Vagina (tissue), 2 donors: Measurements from ENCODE around the gene ZNF669.

Experiments used
- POLR2A ChIP-seq, 2 donors: fragments of 450-650 bp; IDR thresholded peaks; one replicate each; pipeline ENCODE4 v1.6.1; 2017; ENCODE audit warnings: antibody characterized with exemption in 2 of 2, mild to moderate bottlenecking in 2 of 2, moderate library complexity in 2 of 2
- TF ChIP-seq, protein P1 (sequence below), 3 experiments: fragments of 450-650 bp in 2 of 3; fragments of 200-600 bp in 1 of 3; sonication (generic) in 1 of 3; IDR thresholded peaks; one replicate each; pipeline ENCODE4 v1.5.1; 2017 to 2019; ENCODE audit warnings: antibody characterized with exemption in 3 of 3, mild to moderate bottlenecking in 2 of 3, moderate library complexity in 2 of 3

DNA sequence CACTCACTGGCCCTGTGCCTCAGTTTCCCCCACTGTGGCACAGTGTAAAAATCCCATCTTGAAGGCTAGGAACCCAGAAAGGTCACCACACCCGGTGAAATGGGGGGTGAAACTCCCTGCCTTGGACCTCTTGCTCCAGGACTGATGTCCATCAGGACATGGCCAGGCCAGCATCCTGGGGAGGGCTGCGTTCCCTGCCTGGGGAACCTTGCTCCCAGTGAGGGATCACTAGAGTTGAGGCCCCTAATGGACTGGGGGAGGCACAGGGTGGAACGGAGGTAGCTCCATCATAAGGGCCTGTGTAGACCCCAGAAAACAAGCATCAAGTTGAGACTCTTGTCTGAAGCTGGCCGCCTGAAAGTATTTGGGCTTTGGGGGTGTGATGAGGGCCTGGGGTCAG is 15.2 kb downstream of the ZNF669 start:
- TF ChIP-seq, protein P1, sequence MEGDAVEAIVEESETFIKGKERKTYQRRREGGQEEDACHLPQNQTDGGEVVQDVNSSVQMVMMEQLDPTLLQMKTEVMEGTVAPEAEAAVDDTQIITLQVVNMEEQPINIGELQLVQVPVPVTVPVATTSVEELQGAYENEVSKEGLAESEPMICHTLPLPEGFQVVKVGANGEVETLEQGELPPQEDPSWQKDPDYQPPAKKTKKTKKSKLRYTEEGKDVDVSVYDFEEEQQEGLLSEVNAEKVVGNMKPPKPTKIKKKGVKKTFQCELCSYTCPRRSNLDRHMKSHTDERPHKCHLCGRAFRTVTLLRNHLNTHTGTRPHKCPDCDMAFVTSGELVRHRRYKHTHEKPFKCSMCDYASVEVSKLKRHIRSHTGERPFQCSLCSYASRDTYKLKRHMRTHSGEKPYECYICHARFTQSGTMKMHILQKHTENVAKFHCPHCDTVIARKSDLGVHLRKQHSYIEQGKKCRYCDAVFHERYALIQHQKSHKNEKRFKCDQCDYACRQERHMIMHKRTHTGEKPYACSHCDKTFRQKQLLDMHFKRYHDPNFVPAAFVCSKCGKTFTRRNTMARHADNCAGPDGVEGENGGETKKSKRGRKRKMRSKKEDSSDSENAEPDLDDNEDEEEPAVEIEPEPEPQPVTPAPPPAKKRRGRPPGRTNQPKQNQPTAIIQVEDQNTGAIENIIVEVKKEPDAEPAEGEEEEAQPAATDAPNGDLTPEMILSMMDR (IDR thresholded peaks at IDR 0.05): no peak
- TF ChIP-seq POLR2A (IDR thresholded peaks at IDR 0.05): no peak
